Stimulated activated effector memory CD8-positive, alpha-beta T cell treated with anti-CD3 and anti-CD28 coated beads, Interleukin-12 subunit alpha, Interleukin-12 subunit beta, amount 100 ng/mL, for 72 hours (primary cell): ENCODE results near the gene NDRG2.
A peak's percentile ranks its signal among the peaks of the same experiment; 100 is the strongest.
"Not testable (repeated sequence)": the region's sequence is repeated elsewhere in the genome, so short reads cannot be mapped to it uniquely, and the experiment has no call there.

ENCODE experiments used
- ATAC-seq: fragments of 150-1000 bp; cut with Tn5 transposase; 2 replicates; pipeline ENCODE4 v1.10.0; 2021
- DNase-seq, 2 donors: peaks; one replicate each; pipeline ENCODE4 v3.0.0; 2021 to 2022; ENCODE audit warnings: low spot score in 2 of 2
- H3K27ac Mint-ChIP-seq: one replicate; pipeline ENCODE4 v1.8.0; 2022; ENCODE audit warnings: mild to moderate bottlenecking, mixed read lengths
- H3K36me3 Mint-ChIP-seq: one replicate; pipeline ENCODE4 v1.8.0; 2022; ENCODE audit warnings: mild to moderate bottlenecking, mixed read lengths
- H3K4me1 Mint-ChIP-seq: one replicate; pipeline ENCODE4 v1.8.0; 2022; ENCODE audit warnings: mixed read lengths
- H3K4me3 Mint-ChIP-seq: one replicate; pipeline ENCODE4 v1.8.0; 2022; ENCODE audit warnings: mild to moderate bottlenecking, mixed read lengths
- H3K9me3 Mint-ChIP-seq: one replicate; pipeline ENCODE4 v1.8.0; 2022; ENCODE audit warnings: mixed read lengths

Gene NDRG2

GRCh38 chr14:21011136-21011535, 13.7 kb downstream of the NDRG2 start:
- Mint-ChIP-seq H3K4me1 (no peaks in the 10 kb centered on the region), H3K27ac (no peak overlapping the region), H3K9me3 (no peaks in the 10 kb centered on the region), H3K36me3 (no peaks in the 10 kb centered on the region), H3K4me3 (no peak overlapping the region)
- ATAC-seq (no peak), DNase-seq (no peak)

GRCh38 chr14:21009721-21010120, 15.1 kb downstream of the NDRG2 start:
- H3K27ac Mint-ChIP-seq, result not testable (repeated sequence)

GRCh38 chr14:21003788-21004346, 21.0 kb downstream of the NDRG2 start:
- ATAC-seq, result no peak
- H3K4me1 Mint-ChIP-seq, result no peaks in the 10 kb centered on the region

More at GRCh38 chr14:21009721-21010120, 15.1 kb downstream of the NDRG2 start:
- not testable (repeated sequence) for ATAC-seq, H3K4me3 Mint-ChIP-seq, H3K4me1 Mint-ChIP-seq, H3K36me3 Mint-ChIP-seq, H3K9me3 Mint-ChIP-seq, DNase-seq

GRCh38 chr14:21001218-21001617, 23.6 kb downstream of the NDRG2 start:
- ATAC-seq (no peak), DNase-seq (no peak)
- H3K9me3 Mint-ChIP-seq, result no peaks in the 10 kb centered on the region
- H3K36me3 Mint-ChIP-seq, result peaks cover 17% of the 10 kb centered on the region
- no peaks in the 10 kb centered on the region for H3K4me1 Mint-ChIP-seq
- H3K27ac Mint-ChIP-seq, result no peak overlapping the region
- no peak overlapping the region for H3K4me3 Mint-ChIP-seq

More at GRCh38 chr14:21003788-21004346, 21.0 kb downstream of the NDRG2 start:
- Mint-ChIP-seq H3K9me3 (no peaks in the 10 kb centered on the region), H3K4me3 (no peak overlapping the region), H3K36me3 (no peaks in the 10 kb centered on the region), H3K27ac (no peak overlapping the region)
- no peak for DNase-seq

GRCh38 chr14:20999591-20999990, 25.3 kb downstream of the NDRG2 start:
- DNase-seq, result no peak
- Mint-ChIP-seq H3K27ac (no peak overlapping the region), H3K4me3 (no peak overlapping the region), H3K4me1 (peaks cover 7% of the 10 kb centered on the region), H3K36me3 (peaks cover 34% of the 10 kb centered on the region), H3K9me3 (no peaks in the 10 kb centered on the region)
- no peak for ATAC-seq

- H3K36me3 Mint-ChIP-seq, result peaks cover 41% of the 10 kb centered on the region
- H3K4me1 Mint-ChIP-seq, result peaks cover 7% of the 10 kb centered on the region
- ATAC-seq, result no peak
- H3K27ac Mint-ChIP-seq, result peak within 1 kb of the TSS; percentile 55
- no peaks in the 10 kb centered on the region for H3K9me3 Mint-ChIP-seq
- DNase-seq, result no peak
- H3K4me3 Mint-ChIP-seq, result no peak within 1 kb of the TSS
Observed at GRCh38 chr14:20998674-20999366, 26.0 kb downstream of the NDRG2 start, which contains the start of gene SLC39A2. Gene SLC39A2 (plus strand): TSS chr14:20999293. CDS start chr14:20999447, 154 bp downstream.

- Mint-ChIP-seq H3K36me3 (peaks cover 48% of the 10 kb centered on the region), H3K9me3 (no peaks in the 10 kb centered on the region), H3K4me1 (peaks cover 7% of the 10 kb centered on the region), H3K27ac (peak overlapping the region; percentile 55), H3K4me3 (no peak overlapping the region)
- ATAC-seq (no peak), DNase-seq (no peak)
Observed at GRCh38 chr14:20998139-20998538, 26.7 kb downstream of the NDRG2 start.

GRCh38 chr14:20997564-20997963, 27.3 kb downstream of the NDRG2 start:
- DNase-seq (no peak), ATAC-seq (no peak)
- H3K36me3 Mint-ChIP-seq, result peaks cover 54% of the 10 kb centered on the region
- no peak overlapping the region for H3K27ac Mint-ChIP-seq
- H3K4me1 Mint-ChIP-seq, result peaks cover 7% of the 10 kb centered on the region
- no peaks in the 10 kb centered on the region for H3K9me3 Mint-ChIP-seq
- no peak overlapping the region for H3K4me3 Mint-ChIP-seq

GRCh38 chr14:20997115-20997514, 27.7 kb downstream of the NDRG2 start:
- no peak for ATAC-seq
- Mint-ChIP-seq H3K4me1 (peaks cover 8% of the 10 kb centered on the region), H3K36me3 (peaks cover 58% of the 10 kb centered on the region), H3K27ac (no peak overlapping the region), H3K4me3 (no peak overlapping the region), H3K9me3 (no peaks in the 10 kb centered on the region)
- DNase-seq, result no peak

GRCh38 chr14:20996521-20996920, 28.3 kb downstream of the NDRG2 start:
- peaks cover 64% of the 10 kb centered on the region for H3K36me3 Mint-ChIP-seq
- no peaks in the 10 kb centered on the region for H3K9me3 Mint-ChIP-seq
- DNase-seq (no peak), ATAC-seq (no peak)
- H3K4me1 Mint-ChIP-seq, result peaks cover 14% of the 10 kb centered on the region
- H3K27ac Mint-ChIP-seq, result peak overlapping the region; percentile 81
- H3K4me3 Mint-ChIP-seq, result no peak overlapping the region

GRCh38 chr14:20989787-20990600, 34.9 kb downstream of the NDRG2 start, which contains the start of gene METTL17:
Gene METTL17 (plus strand): TSS chr14:20989980. CDS start chr14:20990003, 23 bp downstream.
- Mint-ChIP-seq H3K9me3 (no peaks in the 10 kb centered on the region), H3K4me1 (peaks cover 22% of the 10 kb centered on the region), H3K36me3 (peaks cover 45% of the 10 kb centered on the region), H3K27ac (peak within 1 kb of the TSS; percentile 93), H3K4me3 (peak within 1 kb of the TSS; percentile 93)
- DNase-seq (peak; percentile 67 to 94), ATAC-seq (peak; percentile 95)

- peak overlapping the region; percentile 93 for H3K27ac Mint-ChIP-seq
- no peak for DNase-seq
- peaks cover 39% of the 10 kb centered on the region for H3K36me3 Mint-ChIP-seq
Observed at GRCh38 chr14:20989471-20989786, 35.4 kb downstream of the NDRG2 start.

GRCh38 chr14:20988717-20989470, 36.0 kb downstream of the NDRG2 start:
- H3K4me1 Mint-ChIP-seq, result peaks cover 19% of the 10 kb centered on the region
- H3K27ac Mint-ChIP-seq, result peak overlapping the region; percentile 93
- H3K4me3 Mint-ChIP-seq, result peak overlapping the region; percentile 93
- no peak for DNase-seq
- peaks cover 34% of the 10 kb centered on the region for H3K36me3 Mint-ChIP-seq
- H3K9me3 Mint-ChIP-seq, result no peaks in the 10 kb centered on the region
- no peak for ATAC-seq

More at GRCh38 chr14:20989471-20989786, 35.4 kb downstream of the NDRG2 start:
- ATAC-seq, result no peak
- no peaks in the 10 kb centered on the region for H3K9me3 Mint-ChIP-seq
- peak overlapping the region; percentile 93 for H3K4me3 Mint-ChIP-seq
- H3K4me1 Mint-ChIP-seq, result peaks cover 19% of the 10 kb centered on the region

- Mint-ChIP-seq H3K36me3 (peaks cover 13% of the 10 kb centered on the region), H3K4me1 (peaks cover 15% of the 10 kb centered on the region), H3K9me3 (no peaks in the 10 kb centered on the region), H3K4me3 (no peak overlapping the region), H3K27ac (peak overlapping the region; percentile 46)
- ATAC-seq, result peak; percentile 71
- DNase-seq, result no peak
Observed at GRCh38 chr14:20986811-20987210, 38.0 kb downstream of the NDRG2 start.

- ATAC-seq, DNase-seq, H3K27ac Mint-ChIP-seq, H3K9me3 Mint-ChIP-seq, H3K36me3 Mint-ChIP-seq, H3K4me3 Mint-ChIP-seq: not testable (repeated sequence)
- peaks cover 10% of the 10 kb centered on the region for H3K4me1 Mint-ChIP-seq
Observed at GRCh38 chr14:20985650-20986049, 39.2 kb downstream of the NDRG2 start.
